T follicular helper cell (primary cell): ENCODE measurements around the gene KLHL7.
"Not testable (repeated sequence)": the region's sequence is repeated elsewhere in the genome, so short reads cannot be mapped to it uniquely, and the experiment has no call there.

Source experiments
- DNase-seq: peaks from one replicate; pipeline ENCODE4 v3.0.0-alpha.2; 2020; ENCODE audit warnings: low read depth

The KLHL7 gene

DNA sequence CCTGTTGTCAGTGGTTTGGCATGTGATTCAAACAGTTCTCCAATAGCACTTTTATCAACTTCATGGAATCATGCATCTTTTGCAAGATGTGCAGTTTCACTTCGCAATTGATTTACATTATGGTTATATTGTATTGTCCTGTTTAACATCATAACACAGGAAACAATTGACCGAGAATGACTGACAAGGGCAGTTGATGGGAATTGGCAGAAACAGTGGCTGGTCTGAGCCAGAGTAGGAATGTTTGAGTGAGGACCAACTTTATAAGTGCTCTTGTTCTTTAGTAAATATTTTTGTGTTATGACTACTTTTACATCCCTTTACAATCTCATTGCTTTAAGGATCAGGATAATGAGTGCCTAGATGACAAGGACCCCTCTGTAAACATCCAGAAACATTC lies 2.2 kb downstream of the KLHL7 start:
- DNase-seq: no peak

DNA sequence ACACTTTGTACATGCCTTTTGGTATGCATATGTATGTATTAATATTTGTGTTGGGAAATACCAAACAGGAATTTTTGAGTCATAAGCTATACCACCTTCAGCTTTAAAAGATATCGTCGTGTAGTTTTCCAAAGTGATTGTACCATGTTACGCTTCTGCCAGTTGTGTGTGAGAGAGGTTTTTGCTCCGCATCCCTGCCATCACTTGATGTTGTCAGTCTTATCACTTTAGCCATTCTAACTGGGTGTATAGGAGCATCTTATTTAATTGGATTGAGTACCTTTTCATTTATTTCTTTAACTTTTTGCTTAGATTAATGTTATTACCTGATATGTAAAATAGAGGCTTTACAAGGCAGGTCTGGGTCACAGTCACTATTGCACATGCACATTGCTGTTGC lies 3.4 kb downstream of the KLHL7 start:
- no peak for DNase-seq

DNA sequence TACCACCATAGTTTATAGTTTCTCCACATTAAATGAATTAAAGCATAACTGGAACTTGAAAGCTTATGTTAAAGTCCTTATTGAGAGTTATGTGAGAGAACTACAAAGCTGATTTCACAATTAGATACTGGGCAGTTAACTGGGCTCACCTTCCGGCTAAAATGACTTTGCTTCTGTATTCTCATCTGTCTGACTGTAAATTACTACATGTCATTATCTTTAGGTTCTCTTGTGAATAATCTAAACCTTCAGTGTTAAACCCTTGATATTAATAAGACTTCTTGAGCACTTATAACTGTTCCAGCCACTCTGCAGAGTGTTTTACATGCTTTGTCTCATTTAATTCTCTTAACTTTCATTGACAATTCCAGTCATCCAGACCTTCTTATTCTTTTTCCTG lies 3.9 kb downstream of the KLHL7 start:
- DNase-seq: no peak

DNA sequence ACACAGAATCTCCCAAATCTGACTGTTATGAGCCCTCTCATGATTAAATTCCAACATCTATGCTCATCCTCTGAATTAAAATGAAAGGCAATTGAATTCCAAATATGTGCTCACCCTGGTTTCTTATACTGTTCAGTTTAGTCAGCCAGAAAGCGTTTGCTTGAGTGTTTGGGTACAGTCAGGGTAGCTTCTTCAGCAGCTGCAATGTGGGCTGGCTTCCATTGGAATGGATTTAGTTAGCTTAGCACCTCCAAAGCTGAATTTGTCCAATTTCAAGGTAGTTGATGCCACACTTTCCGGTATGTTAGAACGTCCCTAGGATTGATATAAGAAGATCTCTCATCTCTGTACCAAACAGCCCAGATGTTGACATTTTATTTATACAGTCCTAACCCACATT lies 9.3 kb downstream of the KLHL7 start:
- DNase-seq: no peak

DNA sequence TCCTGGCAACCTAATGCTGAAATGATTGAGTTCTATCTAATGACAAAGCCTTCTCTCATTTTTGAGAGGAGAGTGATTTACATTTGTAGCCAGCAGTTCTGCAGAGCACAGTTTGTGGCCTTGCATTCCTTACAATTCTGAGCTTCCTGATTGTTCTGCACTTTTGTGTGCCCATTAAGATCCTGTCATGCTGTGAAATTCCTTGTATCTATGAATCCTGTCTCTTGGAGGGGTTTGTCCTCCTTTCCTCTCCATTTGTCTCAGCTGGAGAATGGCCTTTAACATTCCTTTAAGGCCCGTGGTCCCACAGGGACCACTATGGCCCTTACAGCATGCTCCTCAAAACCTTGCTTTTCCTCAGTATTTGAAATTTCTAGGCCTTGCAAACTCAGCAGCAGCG lies 10.4 kb downstream of the KLHL7 start:
- no peak for DNase-seq

DNA sequence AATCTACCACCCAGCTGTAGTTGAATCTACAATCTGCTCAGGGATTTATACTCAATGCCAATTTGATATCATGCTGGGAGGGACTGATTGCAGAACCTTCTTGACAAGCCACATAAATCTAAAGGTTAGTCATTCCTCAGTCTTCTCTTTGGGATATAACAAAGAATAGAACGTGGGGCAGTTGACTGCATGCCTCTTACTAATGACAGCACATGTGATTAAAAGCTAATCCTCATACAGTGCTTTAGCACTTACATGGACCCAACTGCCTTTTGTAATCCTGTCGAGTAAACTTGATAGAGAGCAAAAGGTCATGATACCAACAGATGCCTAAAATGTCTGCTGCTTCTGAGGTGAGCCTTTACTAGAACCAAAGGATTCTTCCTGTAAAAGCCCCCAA lies 12.3 kb downstream of the KLHL7 start:
- no peak for DNase-seq

DNA sequence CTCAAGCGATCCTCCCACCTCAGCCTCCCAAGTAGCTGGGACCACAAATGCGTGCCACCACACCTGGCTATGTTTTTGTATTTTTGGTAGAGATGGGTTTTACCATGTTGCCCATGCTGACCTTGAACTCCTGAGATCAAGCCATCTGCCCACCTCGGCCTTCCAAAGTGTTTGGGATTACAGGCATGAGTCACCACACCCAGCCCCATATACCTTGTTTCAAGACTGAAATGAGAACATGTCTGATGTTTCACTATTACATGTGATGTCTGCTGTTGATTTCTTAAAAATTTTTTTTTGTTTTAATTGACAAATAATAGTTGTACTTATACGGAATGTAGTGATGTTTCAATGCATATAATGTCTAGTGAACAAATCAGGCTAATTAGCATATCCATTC lies 14.5 kb downstream of the KLHL7 start:
- no peak for DNase-seq

DNA sequence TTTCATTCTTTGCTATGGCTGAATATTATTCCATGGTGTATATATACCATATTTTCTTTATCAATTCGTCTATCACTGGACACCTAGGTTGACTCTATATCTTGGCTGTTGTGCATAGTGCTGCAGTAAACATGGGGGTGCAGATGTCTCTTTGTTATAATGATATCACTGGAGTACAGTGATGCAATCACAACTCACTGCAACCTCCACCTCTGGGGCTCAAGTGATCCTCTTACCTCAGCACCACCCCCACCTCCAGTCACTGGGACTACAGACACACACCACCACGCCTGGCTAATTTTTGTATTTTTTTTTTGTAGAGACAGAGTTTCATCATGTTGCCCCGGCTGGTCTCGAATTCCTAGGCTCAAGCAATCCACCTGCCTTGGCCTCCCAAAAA lies 15.6 kb downstream of the KLHL7 start:
- no peak for DNase-seq

DNA sequence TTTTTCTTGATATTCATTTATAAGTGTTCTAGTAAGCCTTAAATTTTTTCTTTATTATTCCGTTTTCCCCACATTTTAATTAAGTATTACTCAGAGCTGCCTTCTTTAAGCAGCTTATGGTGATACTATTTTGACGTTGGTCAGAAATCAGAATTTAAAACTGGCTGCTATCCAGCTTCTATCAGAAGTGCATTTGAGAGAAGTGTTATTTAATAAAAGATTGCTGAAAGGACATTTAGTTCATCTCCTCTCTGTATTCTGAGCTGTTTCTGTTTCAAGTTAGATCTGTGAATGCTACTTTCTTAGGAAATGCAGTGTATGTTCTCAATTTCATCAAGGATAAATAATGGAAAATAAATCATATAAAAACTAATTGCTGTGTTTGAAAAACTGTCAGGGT lies 17.4 kb downstream of the KLHL7 start:
- no peak for DNase-seq

DNA sequence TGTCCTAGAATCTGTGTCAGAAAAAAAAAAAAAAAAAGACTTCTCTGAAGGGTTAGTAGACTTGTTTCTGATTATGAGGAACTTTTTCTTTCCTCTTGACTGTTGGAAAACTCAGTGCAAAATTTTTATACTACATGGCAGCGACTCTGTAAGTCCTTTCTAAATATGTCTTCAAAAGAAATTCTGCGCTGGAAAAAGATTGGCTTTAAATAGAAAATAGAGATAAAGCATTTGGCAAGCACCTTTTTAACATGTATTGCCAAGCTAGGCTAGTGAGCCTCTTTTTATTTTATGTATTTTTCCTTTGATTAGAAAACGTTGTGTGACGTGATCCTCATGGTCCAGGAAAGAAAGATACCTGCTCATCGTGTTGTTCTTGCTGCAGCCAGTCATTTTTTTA lies 17.9 kb downstream of the KLHL7 start:
- DNase-seq: no peak

DNA sequence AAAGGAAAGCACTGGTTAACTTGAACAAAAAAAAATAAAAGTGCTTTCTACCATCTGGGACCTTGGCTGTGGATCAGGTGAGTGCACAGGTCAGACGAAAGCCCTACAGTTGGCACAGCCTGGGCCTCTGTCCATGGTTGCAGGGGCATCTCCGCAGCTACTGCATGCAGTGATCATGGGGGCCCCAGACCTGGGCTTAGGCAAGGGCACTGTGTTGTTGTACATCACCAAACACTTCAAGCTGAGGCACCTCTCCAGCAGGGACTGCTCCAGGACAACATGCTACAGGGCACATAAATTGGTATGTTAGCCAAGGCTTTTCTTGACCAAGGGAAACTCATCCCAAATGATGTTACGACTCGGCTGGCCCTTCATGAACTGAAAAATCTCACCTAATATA lies 23.5 kb downstream of the KLHL7 start:
- no peak for DNase-seq

DNA sequence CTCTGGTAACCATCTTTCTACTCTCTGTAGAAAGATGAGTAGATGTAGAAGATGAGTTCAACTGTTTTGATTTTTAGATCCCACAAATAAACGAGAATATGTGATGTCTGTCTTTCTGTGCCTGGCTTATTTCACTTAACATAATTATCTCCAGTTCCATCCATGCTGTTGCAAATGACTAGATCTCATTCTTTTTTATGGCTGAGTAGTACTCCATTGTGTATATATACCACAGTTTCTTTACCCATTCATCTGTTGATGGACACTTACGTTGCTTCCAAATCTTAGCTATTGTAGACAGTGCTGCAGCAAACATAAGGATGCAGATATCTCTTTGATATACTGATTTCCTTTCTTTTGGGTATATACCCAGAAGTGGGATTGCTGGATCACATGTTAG lies 26.2 kb downstream of the KLHL7 start:
- DNase-seq: not testable (repeated sequence)

DNA sequence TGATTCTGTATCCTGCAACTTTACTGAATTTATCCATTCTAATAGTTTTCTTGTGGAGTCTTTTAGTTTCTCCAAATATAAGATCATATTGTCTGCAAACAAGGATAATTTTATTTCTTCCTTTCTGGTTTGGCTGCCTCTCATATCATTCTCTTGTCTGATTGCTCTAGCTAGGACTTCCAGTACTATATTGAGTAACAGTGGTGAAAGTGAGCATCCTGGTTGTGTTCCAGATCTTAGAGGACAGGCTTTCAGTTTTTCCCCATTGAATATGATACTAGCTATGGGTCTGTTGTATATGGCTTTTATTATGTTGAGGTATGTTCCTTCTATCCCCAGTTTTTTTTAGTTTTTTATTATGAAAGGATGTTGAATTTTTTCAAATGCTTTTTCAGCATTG lies 28.2 kb downstream of the KLHL7 start:
- DNase-seq: no peak

DNA sequence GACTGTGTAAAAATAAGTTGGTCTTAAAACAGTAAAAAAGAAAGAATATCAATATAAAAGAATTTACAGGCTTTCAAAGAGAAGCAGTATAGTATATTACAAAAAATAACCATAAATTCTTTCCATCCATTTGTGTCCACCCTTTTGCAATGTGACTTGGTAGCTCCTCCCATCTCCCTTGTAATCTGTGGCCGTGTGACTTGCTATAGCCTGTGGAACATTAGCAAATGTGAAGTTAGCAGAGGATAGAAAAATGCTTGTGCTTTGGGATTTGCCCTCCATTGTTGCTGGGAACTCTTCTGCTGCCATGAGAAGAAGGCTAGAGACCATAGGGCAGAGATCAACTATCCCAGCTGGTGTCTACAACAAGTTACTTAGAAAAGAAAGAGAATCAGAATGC lies 30.2 kb downstream of the KLHL7 start:
- DNase-seq: no peak

DNA sequence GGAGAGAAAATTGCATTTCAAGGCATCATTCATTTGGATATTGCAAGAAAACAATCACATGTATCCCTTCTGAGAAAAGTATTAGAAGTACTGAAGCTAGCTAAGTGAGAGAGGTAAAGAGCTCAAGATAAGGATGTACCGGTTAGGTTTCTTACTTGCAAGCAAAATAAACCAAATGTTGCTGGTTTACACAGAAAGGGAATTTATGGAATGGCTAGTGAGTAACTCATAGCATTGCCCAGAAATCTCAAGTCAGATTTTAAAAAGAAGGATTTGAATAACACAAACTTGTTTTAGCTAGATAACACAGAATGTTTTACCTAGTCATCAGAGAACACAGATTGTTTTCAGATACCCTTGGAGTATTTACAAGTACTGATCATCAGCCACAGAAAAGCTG lies 30.6 kb downstream of the KLHL7 start:
- DNase-seq: no peak

DNA sequence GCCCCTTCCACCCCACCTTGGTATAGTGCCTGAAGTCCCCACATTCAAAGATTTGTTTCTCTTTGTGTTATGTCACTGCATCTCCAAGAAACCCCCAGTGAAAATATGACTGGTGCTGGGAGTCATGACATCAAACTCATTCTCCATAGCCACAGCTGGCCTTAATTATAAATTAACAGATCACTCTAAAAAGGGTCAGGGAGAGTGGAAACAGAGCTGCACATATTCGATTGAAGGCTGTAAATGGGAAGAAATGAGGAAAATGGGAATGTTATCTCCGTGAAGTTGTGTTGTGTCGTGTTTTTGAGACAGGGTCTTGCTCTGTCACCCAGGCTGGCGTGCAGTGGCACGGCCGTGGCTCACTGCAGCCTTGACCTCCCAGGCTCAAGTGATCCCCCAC lies 52.1 kb downstream of the KLHL7 start:
- DNase-seq: no peak

DNA sequence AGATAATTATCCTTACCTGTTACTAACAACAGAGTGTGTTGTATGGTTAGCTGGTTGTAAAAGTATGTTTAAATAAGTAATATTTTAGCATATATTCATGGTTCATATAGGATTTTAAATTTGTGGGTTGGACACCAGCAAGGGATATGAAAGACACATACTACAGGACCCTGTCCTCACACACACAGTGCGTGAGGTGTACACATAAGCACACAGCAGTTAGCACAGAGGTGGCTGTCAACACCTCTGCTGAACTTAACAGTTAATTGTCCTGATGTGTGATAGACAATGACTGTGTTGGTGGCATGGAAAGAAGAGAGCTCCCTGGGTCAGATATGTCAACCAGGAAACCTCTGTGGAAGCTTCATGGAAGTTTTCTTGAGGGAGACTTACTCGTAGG lies 53.0 kb downstream of the KLHL7 start:
- no peak for DNase-seq

DNA sequence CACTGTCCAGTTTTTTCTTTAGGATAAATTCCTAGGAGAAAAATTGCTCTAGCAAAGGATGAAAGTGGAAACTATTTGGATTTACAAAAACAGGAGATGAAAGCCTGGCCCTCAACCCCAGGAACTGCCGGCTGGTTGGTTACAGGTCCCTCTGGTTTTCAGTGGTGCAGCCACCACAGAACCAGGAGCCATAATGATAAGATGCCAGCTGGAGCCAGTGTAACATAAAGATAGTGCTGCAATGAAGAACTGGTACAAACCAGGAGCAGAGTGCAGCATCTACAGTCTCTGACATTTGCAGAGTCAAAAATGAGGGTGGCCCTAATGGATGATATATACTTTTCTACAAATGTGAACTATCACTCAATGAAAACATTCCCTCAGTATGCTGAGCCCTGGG lies 55.9 kb downstream of the KLHL7 start:
- DNase-seq: no peak

DNA sequence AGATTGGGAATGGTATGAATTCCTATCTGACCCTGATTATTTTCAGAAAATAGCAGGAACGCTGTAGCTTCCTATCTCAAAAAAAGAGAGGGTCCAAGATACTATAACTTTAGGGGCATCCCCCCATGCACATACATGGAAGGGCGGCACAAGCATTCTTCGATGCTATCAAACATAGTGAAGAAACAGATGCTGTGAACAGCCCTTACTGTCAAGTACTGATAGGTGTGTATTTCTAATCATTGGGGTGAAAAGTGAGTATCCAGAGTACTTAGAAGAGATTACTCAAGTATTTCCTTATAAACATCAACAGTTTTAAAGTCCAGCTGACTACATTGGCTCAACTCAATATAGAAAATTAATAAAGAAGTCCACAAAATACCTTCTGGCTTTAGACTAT lies 59.3 kb downstream of the KLHL7 start:
- no peak for DNase-seq

DNA sequence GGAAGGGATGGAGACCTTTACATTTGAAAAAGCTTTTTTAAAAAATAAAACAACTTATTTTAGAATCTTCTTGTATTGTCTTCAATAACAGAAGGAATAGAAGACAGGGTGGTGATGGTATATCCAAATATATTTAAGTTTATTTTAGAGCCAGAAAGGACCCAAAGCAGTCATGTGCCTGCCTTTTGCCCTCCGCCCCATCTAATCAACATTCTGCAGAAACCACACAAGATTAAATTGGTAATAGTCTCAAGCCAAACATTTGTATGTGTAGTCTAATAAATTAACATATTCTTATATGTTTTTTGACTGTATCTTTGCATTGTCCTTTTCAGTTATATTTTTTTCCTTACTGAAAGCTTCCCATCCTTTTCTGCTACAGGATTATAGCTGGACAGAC lies 59.7 kb downstream of the KLHL7 start:
- no peak for DNase-seq

DNA sequence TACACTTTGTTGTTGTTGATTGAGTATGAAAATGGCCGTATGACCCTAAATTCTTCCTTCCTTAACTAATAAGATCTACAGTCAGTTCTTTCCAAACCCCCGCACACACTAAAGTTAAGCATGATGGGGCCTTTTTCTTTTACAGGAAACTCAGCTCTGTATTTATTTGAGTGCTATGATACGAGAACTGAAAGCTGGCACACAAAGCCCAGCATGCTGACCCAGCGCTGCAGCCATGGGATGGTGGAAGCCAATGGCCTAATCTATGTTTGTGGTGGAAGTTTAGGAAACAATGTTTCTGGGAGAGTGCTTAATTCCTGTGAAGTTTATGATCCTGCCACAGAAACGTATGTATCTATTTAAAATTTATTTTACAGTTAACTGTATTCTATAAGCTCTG lies 62.1 kb downstream of the KLHL7 start:
- DNase-seq: no peak

DNA sequence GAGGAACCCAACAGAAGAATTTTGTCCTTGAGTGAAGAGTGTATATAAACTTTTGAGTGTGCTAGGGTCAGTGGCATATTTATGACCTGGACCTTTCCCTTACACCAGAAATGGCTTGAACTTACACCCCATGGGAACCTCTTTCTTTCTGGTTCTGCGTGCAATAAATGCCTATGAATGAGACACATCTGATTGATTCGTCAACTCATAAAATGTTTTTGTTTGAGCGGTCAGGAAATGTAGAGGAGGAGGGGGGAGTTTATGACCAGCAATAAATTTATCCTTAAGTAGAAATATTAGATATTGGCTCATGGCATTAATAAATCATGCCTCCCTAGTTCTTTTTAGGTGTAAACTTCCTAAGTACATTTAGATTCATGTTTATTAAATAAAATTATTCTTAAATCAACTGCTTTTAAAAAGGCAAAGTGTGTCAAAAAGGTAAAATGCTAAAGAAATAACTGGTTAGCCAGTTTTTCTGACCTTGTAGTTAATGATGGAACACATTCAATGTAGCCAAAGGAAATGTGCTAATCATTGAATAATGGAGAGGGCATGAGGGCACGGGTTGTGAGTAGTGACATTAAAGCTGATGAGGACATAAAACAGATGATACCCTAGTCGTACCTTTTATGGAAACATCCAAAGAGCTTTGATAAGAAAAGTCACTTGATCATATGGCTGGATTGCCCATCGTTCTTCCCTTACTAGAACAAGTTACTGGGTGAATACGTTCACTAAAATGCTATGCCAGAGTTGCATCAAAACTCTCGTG lies 62.7 kb downstream of the KLHL7 start:
- DNase-seq: no peak

DNA sequence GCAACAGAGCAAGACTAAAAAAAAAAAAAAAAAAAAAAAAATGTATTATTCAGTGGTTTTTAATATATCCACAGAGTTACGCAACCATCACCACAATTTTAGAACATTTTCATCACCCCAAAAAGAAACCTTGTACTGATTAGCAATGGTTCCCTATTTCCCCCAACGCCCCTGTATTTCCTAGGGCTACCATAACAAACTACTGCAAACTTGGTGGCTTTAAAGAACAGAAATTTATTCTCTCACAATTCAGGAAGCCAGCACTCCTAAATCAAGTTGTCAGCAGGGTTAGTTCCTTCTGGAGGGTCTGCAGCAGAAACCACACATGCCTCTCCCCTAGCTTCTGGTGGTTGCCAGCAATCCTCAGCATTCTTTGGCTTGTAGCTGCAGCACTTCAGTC lies 70.4 kb downstream of the KLHL7 start:
- DNase-seq: no peak

DNA sequence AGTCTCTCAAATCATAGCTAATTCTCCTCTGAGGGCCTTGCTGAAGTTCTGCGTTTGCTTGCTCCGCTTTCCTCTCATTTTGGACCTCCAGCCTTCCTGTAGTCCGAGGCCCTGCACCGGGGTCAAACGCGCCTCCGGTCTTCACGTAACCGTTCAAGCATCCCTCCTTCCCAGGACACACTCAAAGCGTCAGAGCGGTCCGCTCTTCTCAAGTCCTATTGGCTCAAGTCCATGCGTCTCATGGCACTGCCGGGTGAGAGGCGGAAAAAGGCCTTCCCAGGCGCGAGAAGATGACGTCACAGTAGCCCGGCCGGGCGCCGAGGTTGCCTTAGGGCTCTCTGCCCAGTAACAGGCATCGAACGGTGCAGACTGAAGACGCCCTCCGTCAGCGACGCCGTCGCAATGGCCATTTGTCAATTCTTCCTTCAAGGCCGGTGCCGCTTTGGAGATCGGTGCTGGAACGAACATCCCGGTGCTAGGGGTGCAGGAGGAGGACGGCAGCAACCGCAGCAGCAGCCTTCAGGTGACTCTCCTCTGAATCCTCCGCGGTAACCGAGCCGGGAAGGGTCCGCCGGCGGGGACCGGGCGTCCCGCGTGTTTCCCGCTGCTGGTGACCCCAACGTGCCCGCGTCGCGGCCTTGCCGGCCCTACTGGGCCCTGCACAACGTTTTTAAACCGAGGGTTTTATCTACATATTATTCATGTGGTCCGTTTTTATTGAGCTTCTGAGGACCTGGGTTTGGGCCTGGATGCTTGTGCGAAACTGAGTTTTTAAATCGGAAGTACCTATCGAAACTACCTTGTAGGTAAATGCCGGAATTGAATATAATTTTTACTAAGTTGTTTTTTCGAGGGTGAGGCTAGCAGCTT lies 76.3 kb downstream of the KLHL7 start, which contains the start of gene NUP42:
Gene NUP42 (plus strand): TSS at position 365 of the 870 bp plus-strand sequence. CDS start 38 bp downstream, at position 403.
- DNase-seq: peak; percentile 92
